IMR-90 (cell line): Measurements from ENCODE around the gene CYRIA. TPM values are rescaled to one million over a fixed set of nuclear protein-coding genes. Genes with fewer than 3 reads are reported as not detected.

Experiments
- ELK1 ChIP-seq: fragments of 150-350 bp; IDR thresholded peaks from 2 replicates; pipeline ENCODE4 v1.6.1; 2016; ENCODE audit warnings: low read depth, mild to moderate bottlenecking, low read length, moderate library complexity, borderline replicate concordance
- polyA plus RNA-seq, 3 experiments: library from polyadenylated mRNA; depleted of rRNA; stranded (reverse); fragments of >200 nt; gene quantifications; 2 replicates each; pipeline ENCODE4 v1.2.3, GENCODE V29; 2012; ENCODE audit warnings: low replicate concordance in 1 of 3
- total RNA-seq: library from RNA; depleted of rRNA; stranded (reverse); fragments of >200 nt; gene quantifications from 2 replicates; pipeline ENCODE4 v1.2.3, GENCODE V29; 2012

CYRIA gene
- total and polyA plus RNA-seq, 2 of the 4 experiments (the other 2 are of a cell fraction): 1.7 to 3.8 TPM

- TF ChIP-seq ELK1: no peak
These were observed 556 bp downstream of the CYRIA start (continued) for GRCh38 chr2:16664809-16665747.
